ENCODE measurements around the gene PGLYRP2.

PGLYRP2 gene

GRCh38 chr19:15427991-15428471 lies 51.3 kb downstream of the PGLYRP2 start:
- DNase-seq (ENCODE audit: extremely low read depth in 1 of 2, low read depth in 1 of 2) = no peak

GRCh38 chr19:15427350-15427700 lies 52.0 kb downstream of the PGLYRP2 start:
- no peak for DNase-seq (ENCODE audit: extremely low read depth in 1 of 2, low read depth in 1 of 2)

GRCh38 chr19:15426485-15427349 lies 52.6 kb downstream of the PGLYRP2 start:
- no peak for DNase-seq (ENCODE audit: extremely low read depth in 1 of 2, low read depth in 1 of 2)

- DNase-seq (ENCODE audit: extremely low read depth in 1 of 2, low read depth in 1 of 2) = no peak
Measured at GRCh38 chr19:15425321-15425950, 53.9 kb downstream of the PGLYRP2 start.

DNA sequence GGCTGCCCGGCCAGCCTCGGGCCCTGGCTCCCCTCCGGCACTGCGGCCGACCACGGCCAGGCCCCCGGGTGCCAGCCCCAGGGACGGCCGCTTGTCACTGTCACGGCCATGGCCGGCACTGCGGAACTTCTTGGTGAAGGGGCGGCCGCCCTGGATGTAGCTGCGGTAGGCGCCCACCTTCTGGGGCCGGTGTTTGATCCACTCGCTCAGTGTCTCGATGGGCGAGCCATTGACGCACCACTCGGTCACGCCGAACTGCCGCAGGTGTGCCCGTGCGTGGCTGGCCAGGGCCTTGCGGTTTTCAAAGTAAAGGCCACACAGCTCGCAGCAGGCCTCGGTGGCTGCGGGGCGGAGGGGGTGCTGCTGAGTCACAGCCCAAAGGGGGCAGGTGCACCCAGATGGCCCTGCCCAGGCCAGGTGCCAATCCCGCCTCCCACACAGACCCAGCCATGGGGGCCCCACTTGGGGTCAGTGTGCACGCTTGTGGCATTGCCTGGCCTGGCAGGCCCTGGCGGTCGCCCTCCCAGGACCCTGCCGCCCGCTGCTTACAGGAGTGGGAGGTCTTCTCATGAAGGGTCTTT lies 54.5 kb downstream of the PGLYRP2 start:
- no peak for DNase-seq (ENCODE audit: extremely low read depth in 1 of 2, low read depth in 1 of 2)

DNA sequence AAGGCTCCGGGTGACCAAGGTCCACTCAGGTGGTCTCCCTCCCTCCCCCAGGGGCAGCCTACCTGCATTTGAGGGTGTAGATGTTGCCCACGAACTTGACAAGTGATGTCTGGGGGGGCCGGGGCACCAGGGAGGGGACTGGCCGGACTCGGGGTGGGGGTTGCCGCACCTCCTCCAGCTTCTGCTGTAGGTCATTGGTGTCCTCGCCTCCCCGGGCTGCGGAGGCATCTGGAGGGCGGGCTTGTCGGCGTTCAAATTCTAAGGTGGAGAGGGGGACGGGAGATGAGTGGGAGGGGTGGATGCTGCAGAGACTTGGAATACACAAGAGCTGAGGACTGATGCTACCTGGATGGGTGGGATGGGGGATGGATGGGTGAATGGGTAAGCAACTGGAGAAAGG lies 55.2 kb downstream of the PGLYRP2 start:
- no peak for DNase-seq (ENCODE audit: extremely low read depth in 1 of 2, low read depth in 1 of 2)

- DNase-seq (ENCODE audit: extremely low read depth in 1 of 2, low read depth in 1 of 2) = no peak
Measured at GRCh38 chr19:15423130-15423529, 56.2 kb downstream of the PGLYRP2 start.

- no peak for DNase-seq (ENCODE audit: extremely low read depth in 1 of 2, low read depth in 1 of 2)
Measured at GRCh38 chr19:15422296-15423075, 56.8 kb downstream of the PGLYRP2 start.

DNA sequence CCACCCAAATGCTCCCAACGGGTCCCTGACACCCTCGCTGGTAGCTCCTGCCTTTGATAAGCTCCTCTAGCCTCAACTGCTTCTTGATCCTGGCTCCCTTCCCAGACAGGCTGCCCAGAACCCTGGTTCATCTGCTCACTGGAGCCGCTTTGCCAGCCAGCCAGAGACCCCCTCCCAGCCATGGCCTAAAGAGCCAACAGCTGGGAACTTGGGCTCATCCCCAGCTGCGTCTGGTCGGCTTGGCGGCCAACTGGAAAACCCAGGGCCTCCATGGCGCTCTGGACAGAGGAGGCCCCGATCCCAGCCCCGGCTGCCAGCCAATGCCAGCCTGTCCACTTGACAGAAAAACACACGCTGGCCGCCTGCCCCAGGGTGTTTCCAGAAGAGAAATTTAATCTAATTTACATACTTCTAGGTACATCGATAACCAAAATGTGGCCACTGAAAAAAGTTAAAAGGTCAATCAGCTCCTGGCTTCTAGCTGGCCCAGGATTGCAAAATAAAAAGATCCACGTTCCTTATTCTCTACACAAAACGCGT lies 57.5 kb downstream of the PGLYRP2 start:
- no peak for DNase-seq (ENCODE audit: extremely low read depth in 1 of 2, low read depth in 1 of 2)

DNA sequence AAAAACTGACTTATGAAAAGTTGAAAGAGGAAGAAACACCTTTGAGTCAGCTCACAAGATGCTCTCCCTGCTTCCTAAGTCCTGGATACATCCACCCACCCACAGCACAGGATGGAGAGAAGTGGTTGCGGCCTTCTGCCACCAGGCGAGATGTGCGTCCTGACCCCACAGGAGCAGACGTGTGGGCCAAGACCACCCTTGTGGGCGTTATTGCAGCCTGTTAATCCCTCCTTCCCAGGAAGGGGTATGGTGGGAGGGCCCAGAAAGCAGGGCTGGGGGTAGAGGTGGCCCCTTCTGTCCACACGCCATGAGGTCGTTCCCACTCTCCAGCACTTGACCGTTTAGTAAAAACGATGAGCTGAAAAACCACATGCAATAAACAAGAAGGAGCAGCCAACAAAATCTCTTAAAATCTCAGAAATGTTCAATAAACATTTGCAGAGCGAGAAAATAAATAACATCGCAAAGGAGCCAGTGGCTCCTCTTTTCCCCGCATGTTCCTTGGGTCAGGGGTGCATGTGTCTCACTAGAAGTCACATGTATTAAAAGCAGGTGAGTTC lies 58.1 kb downstream of the PGLYRP2 start:
- no peak for DNase-seq (ENCODE audit: extremely low read depth in 1 of 2, low read depth in 1 of 2)

DNA sequence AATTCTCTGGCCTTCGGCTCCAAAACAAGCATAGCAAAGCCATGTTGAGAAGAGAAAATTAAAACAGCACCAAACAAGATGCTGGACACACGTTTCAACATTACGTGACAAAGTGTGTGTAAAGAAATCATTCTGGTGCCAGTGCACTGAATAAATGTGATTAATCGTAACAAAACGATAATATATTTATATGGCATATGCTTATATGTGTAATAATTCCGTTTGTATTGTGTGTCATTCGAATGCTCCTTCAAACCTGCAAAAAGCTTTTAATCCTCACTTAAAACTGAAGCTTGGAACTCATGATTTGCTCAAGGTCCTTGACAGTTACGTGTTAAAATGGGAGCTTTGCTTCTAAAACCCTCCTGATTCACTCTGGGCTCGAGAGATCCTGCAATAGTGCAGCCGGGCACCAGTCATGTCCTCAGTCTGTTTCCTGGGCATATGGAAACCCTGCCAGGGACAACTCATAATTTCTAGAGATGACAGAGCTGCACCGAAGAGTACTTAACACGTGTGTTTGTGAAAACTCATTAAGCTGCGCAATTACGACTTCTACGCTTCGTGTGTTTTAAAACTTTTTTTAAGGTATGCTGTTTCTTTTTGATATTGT lies 59.8 kb downstream of the PGLYRP2 start:
- DNase-seq (ENCODE audit: extremely low read depth in 1 of 2, low read depth in 1 of 2) = no peak
